Activated CD4-positive, CD25-positive, alpha-beta regulatory T cell (primary cell): ENCODE measurements around the gene SARM1.
"Not testable (repeated sequence)": the region's sequence is repeated elsewhere in the genome, so short reads cannot be mapped to it uniquely, and the experiment has no call there.

Experiments used
- DNase-seq, 4 experiments: peaks; one replicate each; lab custom pipeline; 2025; lab: John Stamatoyannopoulos, UW

SARM1 gene

GRCh38 chr17:28425206-28425605 is 53.7 kb downstream of the SARM1 start:
- DNase-seq, result no peak

GRCh38 chr17:28426081-28426519 is 54.6 kb downstream of the SARM1 start:
- no peak for DNase-seq

GRCh38 chr17:28427371-28427770 is 55.9 kb downstream of the SARM1 start:
- DNase-seq, result no peak

- DNase-seq, result not testable (repeated sequence)
Observed at GRCh38 chr17:28427982-28428381, 56.5 kb downstream of the SARM1 start.

GRCh38 chr17:28433721-28434120 is 62.2 kb downstream of the SARM1 start:
- DNase-seq, result no peak

- DNase-seq, result not testable (repeated sequence)
Observed at GRCh38 chr17:28434326-28434725, 62.8 kb downstream of the SARM1 start.

- no peak for DNase-seq
Observed at GRCh38 chr17:28443901-28444638, 72.6 kb downstream of the SARM1 start.

GRCh38 chr17:28446716-28447395 is 75.4 kb downstream of the SARM1 start:
- DNase-seq, result no peak

- DNase-seq, result no peak
Observed at GRCh38 chr17:28447396-28447760, 75.9 kb downstream of the SARM1 start.

- DNase-seq, result no peak
Observed at GRCh38 chr17:28449859-28450258, 78.4 kb downstream of the SARM1 start.
